HG03442 (cell line): ENCODE results near the gene C12orf43.

Experiments used
- ATAC-seq: cut with Tn5 transposase; IDR thresholded peaks from one replicate; pipeline ENCODE4 v1.9.1; 2021; ENCODE audit warnings: mild to moderate bottlenecking, moderate library complexity; ENCODE audit not compliant: unreplicated experiment

Gene C12orf43

GRCh38 chr12:121001060-121001459 lies 15.2 kb downstream of the C12orf43 start:
- ATAC-seq: no peak

DNA sequence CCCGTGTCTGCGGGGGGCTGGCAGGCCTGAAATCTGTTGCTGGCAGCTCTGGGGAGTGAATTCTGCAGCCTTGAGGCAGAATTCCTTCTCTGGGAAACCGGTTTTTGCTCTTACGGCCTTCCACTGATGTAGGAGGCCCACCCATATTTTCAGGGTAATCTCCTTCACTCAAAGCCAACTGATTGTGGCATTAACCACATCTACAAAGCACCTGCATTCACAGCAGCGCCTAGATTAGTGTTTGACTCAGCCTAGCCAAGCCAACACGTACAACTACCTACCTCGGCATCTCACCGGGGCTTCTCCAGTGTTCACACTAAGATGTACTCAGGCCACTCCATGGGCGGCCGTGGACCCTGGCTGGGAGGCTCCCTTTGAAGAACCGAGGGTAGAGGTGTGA lies 15.8 kb downstream of the C12orf43 start:
- ATAC-seq: no peak

- no peak for ATAC-seq
Measured at GRCh38 chr12:120999191-121000120, 16.8 kb downstream of the C12orf43 start.

DNA sequence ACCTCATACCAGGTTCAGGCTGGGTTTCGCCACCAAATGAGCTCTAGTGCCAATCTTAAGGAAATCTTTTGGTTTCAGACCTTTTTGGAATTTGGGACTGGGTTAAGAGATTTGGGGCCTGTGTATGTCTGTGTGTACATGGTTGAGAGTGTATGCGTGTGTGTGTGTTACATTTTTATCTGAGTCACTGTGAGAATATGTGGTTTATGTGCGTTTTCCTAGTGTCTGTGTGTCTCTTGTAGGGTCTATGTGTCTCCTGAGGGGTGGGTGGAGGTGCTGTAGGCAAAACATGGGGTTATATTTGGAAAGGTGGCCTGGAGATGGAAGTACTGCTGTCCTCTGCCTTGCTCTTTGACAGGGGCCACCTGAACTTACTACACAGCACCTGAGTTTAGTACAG lies 17.9 kb downstream of the C12orf43 start:
- no peak for ATAC-seq

- ATAC-seq: no peak
Measured at GRCh38 chr12:120997448-120997847, 18.8 kb downstream of the C12orf43 start.

DNA sequence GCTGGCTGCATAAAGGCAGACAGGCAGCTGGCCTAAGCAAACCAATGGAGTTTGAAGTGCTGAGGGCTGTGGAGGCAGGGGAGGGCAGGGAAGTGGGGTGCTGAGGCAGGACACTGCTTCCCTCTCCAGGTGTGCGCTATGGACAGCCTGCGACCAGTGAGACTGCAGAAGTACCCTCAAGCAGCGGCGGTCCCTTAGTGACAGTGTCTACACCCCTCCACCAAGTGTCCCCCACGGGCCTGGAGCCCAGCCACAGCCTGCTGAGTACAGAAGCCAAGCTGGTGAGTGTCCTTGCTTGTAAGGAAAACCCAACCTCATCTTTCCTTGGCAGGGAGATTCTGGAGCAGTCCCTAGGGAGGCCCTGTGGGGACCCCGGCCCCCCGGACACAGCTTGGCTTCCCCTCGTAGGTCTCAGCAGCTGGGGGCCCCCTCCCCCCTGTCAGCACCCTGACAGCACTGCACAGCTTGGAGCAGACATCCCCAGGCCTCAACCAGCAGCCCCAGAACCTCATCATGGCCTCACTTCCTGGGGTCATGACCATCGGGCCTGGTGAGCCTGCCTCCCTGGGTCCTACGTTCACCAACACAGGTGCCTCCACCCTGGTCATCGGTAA lies 20.0 kb downstream of the C12orf43 start:
- ATAC-seq: no peak

DNA sequence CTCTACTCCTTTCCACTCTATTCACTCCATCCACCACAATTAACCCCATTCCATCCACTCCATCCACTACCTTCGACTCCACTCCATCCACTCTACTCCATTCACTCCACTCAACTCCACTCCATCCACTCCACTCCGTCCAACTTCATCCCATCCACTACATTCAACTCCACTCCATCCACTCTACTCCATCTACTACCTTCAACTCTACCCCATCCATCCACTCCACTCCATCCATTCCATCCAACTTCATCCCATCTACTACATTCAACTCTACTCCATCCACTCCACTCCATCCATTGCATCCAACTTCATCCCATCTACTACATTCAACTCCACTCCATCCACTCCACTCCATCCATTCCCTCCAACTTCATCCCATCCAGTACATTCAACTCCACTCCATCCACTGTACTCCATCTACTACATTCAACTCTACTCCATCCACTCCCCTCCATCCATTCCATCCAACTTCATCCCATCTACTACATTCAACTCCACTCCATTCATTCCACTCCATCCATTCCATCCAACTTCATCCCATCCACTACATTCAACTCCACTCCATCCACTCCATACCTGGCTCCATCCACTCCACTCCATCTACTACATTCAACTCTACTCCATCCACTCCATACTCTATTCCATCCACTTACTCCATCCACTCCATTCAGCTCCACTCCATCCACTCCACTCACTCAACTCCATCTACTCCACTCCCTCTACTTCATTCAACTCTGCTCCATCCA lies 21.5 kb downstream of the C12orf43 start:
- ATAC-seq: no peak

- no peak for ATAC-seq
Measured at GRCh38 chr12:120994059-120994458, 22.2 kb downstream of the C12orf43 start.

- no peak for ATAC-seq
Measured at GRCh38 chr12:120993496-120993895, 22.8 kb downstream of the C12orf43 start.

DNA sequence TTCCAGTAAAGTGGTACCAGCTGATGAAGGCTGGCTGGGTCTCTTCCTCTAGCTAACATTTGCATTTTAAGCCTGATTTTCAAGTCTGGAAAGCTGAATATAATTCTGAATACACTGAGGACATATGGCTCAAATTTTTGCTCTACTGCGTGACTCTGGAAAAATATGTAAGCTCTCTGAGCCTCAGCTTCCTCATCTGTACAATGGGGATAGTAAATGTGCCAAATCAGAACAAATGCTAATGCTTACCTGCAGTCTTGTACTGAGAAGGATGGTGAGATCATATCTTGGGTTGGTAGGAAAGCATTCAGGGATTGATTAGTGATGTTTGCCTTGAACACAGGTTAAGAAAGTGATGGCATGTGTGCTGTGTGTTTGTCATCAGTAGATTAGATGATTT lies 23.3 kb downstream of the C12orf43 start:
- ATAC-seq: no peak

- no peak for ATAC-seq
Measured at GRCh38 chr12:120991965-120992364, 24.3 kb downstream of the C12orf43 start.

DNA sequence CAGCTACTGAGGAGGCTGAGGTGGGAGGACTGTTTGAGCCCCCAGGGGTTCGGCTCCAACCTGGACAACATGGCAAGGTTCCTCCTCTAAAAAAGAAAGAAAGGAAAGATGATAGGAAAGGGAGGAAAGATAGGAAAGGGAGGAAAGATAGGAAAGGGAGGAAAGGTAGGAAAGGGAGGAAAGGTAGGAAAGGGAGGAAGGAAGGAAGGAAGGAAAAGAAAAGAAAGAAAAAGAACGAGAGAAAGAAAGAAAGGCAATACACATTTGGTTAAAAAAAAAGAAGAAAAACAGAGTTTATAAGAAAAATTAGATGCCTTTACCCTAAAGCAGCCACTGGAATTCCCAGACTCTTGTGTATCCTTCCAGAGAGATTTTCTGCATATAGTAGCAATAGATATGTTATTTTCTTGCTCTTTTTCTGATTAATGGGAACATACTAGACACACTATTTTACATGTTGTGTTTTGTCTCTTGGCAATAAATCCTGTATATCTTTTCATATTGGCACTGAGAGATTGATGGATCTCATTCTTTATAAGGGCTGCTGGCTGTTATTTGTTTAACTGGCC lies 25.7 kb downstream of the C12orf43 start:
- no peak for ATAC-seq

- ATAC-seq: no peak
Measured at GRCh38 chr12:120989687-120990086, 26.6 kb downstream of the C12orf43 start.

- ATAC-seq: no peak
Measured at GRCh38 chr12:120988658-120989057, 27.6 kb downstream of the C12orf43 start.

DNA sequence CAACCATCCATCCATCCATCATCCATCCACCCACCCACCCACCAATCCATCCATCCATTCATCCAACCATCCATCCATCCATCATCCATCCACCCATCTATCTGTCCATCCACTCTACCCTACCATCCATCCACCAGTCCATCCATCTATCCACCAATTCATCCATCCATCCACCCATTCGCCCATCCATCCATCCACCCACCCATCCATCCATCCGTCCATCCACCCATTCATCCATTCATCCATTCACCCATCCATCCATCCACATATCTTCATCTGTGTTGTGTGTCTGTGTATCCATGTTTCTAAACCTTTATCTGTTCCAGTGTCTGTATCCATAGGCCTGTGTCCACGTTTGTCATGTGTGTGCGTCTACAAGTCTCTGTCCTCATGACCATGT lies 28.1 kb downstream of the C12orf43 start:
- no peak for ATAC-seq

DNA sequence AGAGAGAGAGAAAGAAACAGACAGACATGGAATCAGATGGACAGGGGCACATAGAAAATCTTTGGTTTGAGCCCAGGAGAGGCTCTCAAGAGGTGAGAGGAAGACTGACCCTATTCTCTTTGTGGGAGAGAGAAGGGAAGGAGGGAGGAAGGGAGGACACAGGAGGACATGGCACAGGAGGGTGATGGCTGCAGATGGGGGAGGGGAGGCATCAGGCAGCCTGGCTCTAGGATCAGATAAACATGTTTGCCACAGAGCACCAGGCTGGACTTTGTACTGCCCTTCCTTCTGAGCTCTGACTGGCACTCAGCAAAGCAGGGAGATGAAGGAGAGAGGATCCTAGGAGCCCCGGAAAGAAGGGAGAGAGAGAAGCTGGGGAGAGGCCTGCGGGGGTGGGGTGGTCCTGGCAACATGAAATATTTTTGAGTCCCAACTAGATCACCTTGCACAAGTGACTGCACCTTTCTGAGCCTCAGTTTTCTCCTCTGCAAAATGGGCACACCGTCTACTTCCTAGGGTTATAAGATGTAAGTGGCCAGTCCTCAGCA lies 31.9 kb downstream of the C12orf43 start:
- no peak for ATAC-seq

GRCh38 chr12:120983759-120984158 lies 32.5 kb downstream of the C12orf43 start:
- ATAC-seq: no peak

DNA sequence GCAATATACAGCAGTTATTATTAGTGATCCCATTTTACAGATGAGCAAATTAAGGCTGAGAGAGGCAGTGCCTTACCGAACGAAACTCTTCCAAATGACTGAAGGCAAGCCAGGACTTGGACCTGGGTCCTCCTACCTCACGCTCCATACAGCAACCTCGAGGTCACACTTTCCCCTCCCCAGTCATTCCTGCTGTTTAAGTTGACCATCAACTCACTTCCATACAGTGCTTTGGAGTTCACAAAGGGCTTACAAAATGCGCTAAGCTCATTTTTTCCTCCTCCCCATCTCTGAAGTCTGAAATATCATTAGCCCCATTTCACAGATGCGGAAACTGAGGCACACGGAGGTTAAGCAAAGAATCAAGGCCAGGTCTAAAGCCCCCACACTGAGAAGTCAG lies 33.6 kb downstream of the C12orf43 start:
- ATAC-seq: no peak

- no peak for ATAC-seq
Measured at GRCh38 chr12:120981407-120981941, 34.8 kb downstream of the C12orf43 start.

- no peak for ATAC-seq
Measured at GRCh38 chr12:120980800-120981368, 35.4 kb downstream of the C12orf43 start.
